SK-N-SH treated with all-trans-retinoic acid at 6 μM for 48 hours (cell line): ENCODE results near the gene NATD1.

Experiments
- ARNTL ChIP-seq: fragments of 450-650 bp; formaldehyde crosslinking; IDR thresholded peaks from 2 replicates; pipeline ENCODE4 v1.5.0; 2020; ENCODE audit warnings: low read depth, mild to moderate bottlenecking, moderate library complexity, borderline replicate concordance
- CREB5 ChIP-seq: fragments of 250-450 bp; sonication (Bioruptor Pico); IDR thresholded peaks from 2 replicates; pipeline ENCODE4 v1.5.1; 2020; ENCODE audit warnings: low read depth, mild to moderate bottlenecking, moderate library complexity
- RARB ChIP-seq: fragments of 250-450 bp; sonication (Bioruptor Pico); IDR thresholded peaks from 2 replicates; pipeline ENCODE4 v1.8.0; 2021; ENCODE audit warnings: mild to moderate bottlenecking, moderate library complexity
- TOX ChIP-seq: fragments of 250-450 bp; sonication (Bioruptor Pico); IDR thresholded peaks from 2 replicates; pipeline ENCODE4 v1.8.0; 2021; ENCODE audit warnings: mild to moderate bottlenecking, moderate library complexity, borderline replicate concordance
- ZC3H10 ChIP-seq: fragments of 250-450 bp; sonication (Bioruptor Pico); IDR thresholded peaks from 2 replicates; pipeline ENCODE4 v1.5.1; 2021; ENCODE audit warnings: mild to moderate bottlenecking, moderate library complexity
- ZFP3 ChIP-seq: fragments of 250-450 bp; sonication (Bioruptor Pico); IDR thresholded peaks from 2 replicates; pipeline ENCODE4 v1.5.0; 2020; ENCODE audit warnings: mild to moderate bottlenecking, moderate library complexity
- ZFP30 ChIP-seq: fragments of 450-650 bp; formaldehyde crosslinking; IDR thresholded peaks from 2 replicates; pipeline ENCODE4 v1.5.0; 2022; ENCODE audit warnings: mild to moderate bottlenecking, moderate library complexity
- TF ChIP-seq, protein P1 (sequence below): fragments of 250-450 bp; sonication (Bioruptor Pico); IDR thresholded peaks from 2 replicates; pipeline ENCODE4 v1.5.1; 2021; ENCODE audit warnings: mild to moderate bottlenecking, moderate library complexity

- no peak for TF ChIP-seq TOX (CRISPR knock-in tag)
- no peak for TF ChIP-seq ZFP3 (CRISPR knock-in tag)
- TF ChIP-seq ZFP30, result no peak
- TF ChIP-seq, protein P1, sequence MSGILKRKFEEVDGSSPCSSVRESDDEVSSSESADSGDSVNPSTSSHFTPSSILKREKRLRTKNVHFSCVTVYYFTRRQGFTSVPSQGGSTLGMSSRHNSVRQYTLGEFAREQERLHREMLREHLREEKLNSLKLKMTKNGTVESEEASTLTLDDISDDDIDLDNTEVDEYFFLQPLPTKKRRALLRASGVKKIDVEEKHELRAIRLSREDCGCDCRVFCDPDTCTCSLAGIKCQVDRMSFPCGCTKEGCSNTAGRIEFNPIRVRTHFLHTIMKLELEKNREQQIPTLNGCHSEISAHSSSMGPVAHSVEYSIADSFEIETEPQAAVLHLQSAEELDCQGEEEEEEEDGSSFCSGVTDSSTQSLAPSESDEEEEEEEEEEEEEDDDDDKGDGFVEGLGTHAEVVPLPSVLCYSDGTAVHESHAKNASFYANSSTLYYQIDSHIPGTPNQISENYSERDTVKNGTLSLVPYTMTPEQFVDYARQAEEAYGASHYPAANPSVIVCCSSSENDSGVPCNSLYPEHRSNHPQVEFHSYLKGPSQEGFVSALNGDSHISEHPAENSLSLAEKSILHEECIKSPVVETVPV (CRISPR knock-in tag), result no peak
- no peak for TF ChIP-seq CREB5
- no peak for TF ChIP-seq RARB (CRISPR knock-in tag)
- TF ChIP-seq ARNTL (CRISPR knock-in tag), result no peak
- TF ChIP-seq ZC3H10 (CRISPR knock-in tag), result no peak
Measured at GRCh38 chr17:21280081-21280518, 26.9 kb upstream of the NATD1 start.
